ENCODE results near the gene GARNL3. TPM values are rescaled to one million over a fixed set of nuclear protein-coding genes. Genes with fewer than 3 reads are reported as not detected.

GARNL3 gene
- total RNA-seq, 1 donor from 2014 or later = 76.4 TPM

GRCh38 chr9:127386981-127387380, 122.4 kb downstream of the GARNL3 start:
- DNase-seq = no peak

GRCh38 chr9:127388037-127388855, 123.7 kb downstream of the GARNL3 start:
- DNase-seq = no peak

- DNase-seq = no peak
These were observed 124.3 kb downstream of the GARNL3 start for GRCh38 chr9:127388856-127389238.

GRCh38 chr9:127389381-127390247, 125.0 kb downstream of the GARNL3 start:
- no peak for DNase-seq

GRCh38 chr9:127390248-127390545, 125.6 kb downstream of the GARNL3 start:
- DNase-seq = no peak

- no peak for DNase-seq
These were observed 126.0 kb downstream of the GARNL3 start for GRCh38 chr9:127390563-127390962.

GRCh38 chr9:127392166-127392565, 127.6 kb downstream of the GARNL3 start:
- no peak for DNase-seq

GRCh38 chr9:127392976-127393375, 128.4 kb downstream of the GARNL3 start:
- DNase-seq = no peak

- DNase-seq = no peak
These were observed 129.1 kb downstream of the GARNL3 start for GRCh38 chr9:127393645-127394044.

- DNase-seq = no peak
These were observed 131.1 kb downstream of the GARNL3 start for GRCh38 chr9:127395497-127396252.

- DNase-seq = no peak
These were observed 131.8 kb downstream of the GARNL3 start for GRCh38 chr9:127396253-127396807.

- DNase-seq = peak; percentile 99
These were observed 132.5 kb downstream of the GARNL3 start, which contains the start of gene SLC2A8 for GRCh38 chr9:127396808-127397645. TSS of gene SLC2A8 (plus strand) at chr9:127397169. CDS start at chr9:127397231, 62 bp downstream.

- no peak for DNase-seq
These were observed 133.2 kb downstream of the GARNL3 start for GRCh38 chr9:127397646-127398274.

- no peak for DNase-seq
These were observed 133.7 kb downstream of the GARNL3 start for GRCh38 chr9:127398275-127398647.

GRCh38 chr9:127398715-127399400, 134.3 kb downstream of the GARNL3 start:
- DNase-seq = no peak

- no peak for DNase-seq
These were observed 135.2 kb downstream of the GARNL3 start for GRCh38 chr9:127399736-127400269.

GRCh38 chr9:127402401-127403090, 138.0 kb downstream of the GARNL3 start:
- no peak for DNase-seq

GRCh38 chr9:127403507-127404192, 139.1 kb downstream of the GARNL3 start:
- no peak for DNase-seq

GRCh38 chr9:127404631-127405030, 140.1 kb downstream of the GARNL3 start:
- no peak for DNase-seq

Measured in occipital lobe (tissue), 2 donors.